K562 (cell line): ENCODE results near the gene INHA. TPM values are rescaled to one million over a fixed set of nuclear protein-coding genes. Genes with fewer than 3 reads are reported as not detected.

Source experiments
- ARNT ChIP-seq, 2 experiments: fragments of 450-650 bp; IDR thresholded peaks; 2 replicates each; pipeline ENCODE4 v1.6.1; 2016; ENCODE audit warnings: mild to moderate bottlenecking in 1 of 2
- ATF4 ChIP-seq: fragments of 450-650 bp; formaldehyde crosslinking; IDR thresholded peaks from 2 replicates; pipeline ENCODE4 v1.4.0; 2022; ENCODE audit warnings: mild to moderate bottlenecking, moderate library complexity
- EP300 ChIP-seq: IDR thresholded peaks from 2 replicates; pipeline ENCODE4 v1.6.1; 2012; ENCODE audit warnings: low read length, improper control_type of control experiment
- ETV6 ChIP-seq, 3 experiments: fragments of 150-350 bp in 1 of 3; sonication (generic) in 1 of 3; formaldehyde crosslinking in 1 of 3; IDR thresholded peaks; 2 replicates each; pipeline versions ENCODE4 v1.6.1 to v1.8.0; 2014 to 2022; ENCODE audit warnings: borderline replicate concordance in 2 of 3, low read depth in 2 of 3, antibody characterized with exemption in 1 of 3, low read length in 1 of 3, mild to moderate bottlenecking in 1 of 3, missing genetic modification reagents in 1 of 3
- HDGF ChIP-seq: fragments of 450-650 bp; IDR thresholded peaks from 2 replicates; pipeline ENCODE4 v1.6.1; 2016
- HNRNPH1 ChIP-seq: fragments of 200-400 bp; formaldehyde crosslinking; optimal IDR thresholded peaks from 2 replicates; pipeline ENCODE3; 2017; ENCODE audit warnings: low read depth, mild to moderate bottlenecking, low read length, moderate library complexity
- HSF4 ChIP-seq: fragments of 250-450 bp; sonication (Bioruptor Pico); IDR thresholded peaks from 2 replicates; pipeline ENCODE4 v2.1.2; 2022; ENCODE audit warnings: mild to moderate bottlenecking, moderate library complexity, borderline replicate concordance
- JUND ChIP-seq, 2 experiments: IDR thresholded peaks; 2 replicates in 1 of 2; 3 replicates in 1 of 2; pipeline ENCODE4 v1.6.1; 2011; ENCODE audit warnings: borderline replicate concordance in 2 of 2, low read depth in 2 of 2, low read length in 2 of 2, improper control_type of control experiment in 1 of 2, missing biosample characterization in 1 of 2, missing genetic modification characterization in 1 of 2, missing genetic modification reagents in 1 of 2
- KAT2B ChIP-seq: IDR thresholded peaks from one replicate; pipeline ENCODE4 v1.6.1; 2012; ENCODE audit warnings: low read depth, mild to moderate bottlenecking, control low read depth, inconsistent platforms, low read length, moderate library complexity
- MBD2 ChIP-seq: sonication (generic); IDR thresholded peaks from 2 replicates; pipeline ENCODE4 v1.6.1; 2016; ENCODE audit warnings: low read depth, borderline replicate concordance
- MECOM ChIP-seq: fragments of 250-450 bp; sonication (Bioruptor Pico); IDR thresholded peaks from 2 replicates; pipeline ENCODE4 v1.8.0; 2022; ENCODE audit warnings: inconsistent platforms
- MITF ChIP-seq: IDR thresholded peaks from 2 replicates; pipeline ENCODE4 v1.6.1; 2014; ENCODE audit warnings: antibody characterized with exemption
- MYBL2 ChIP-seq, 2 experiments: fragments of 450-650 bp in 1 of 2; sonication (generic) in 1 of 2; formaldehyde crosslinking in 1 of 2; IDR thresholded peaks; 2 replicates each; pipeline versions ENCODE4 v1.6.1 to v1.8.1; 2017 to 2022; ENCODE audit warnings: borderline replicate concordance in 1 of 2, inconsistent platforms in 1 of 2, low read depth in 1 of 2, mild to moderate bottlenecking in 1 of 2, missing genetic modification reagents in 1 of 2, moderate library complexity in 1 of 2
- NFXL1 ChIP-seq: fragments of 450-650 bp; formaldehyde crosslinking; IDR thresholded peaks from 2 replicates; pipeline ENCODE4 v1.4.0; 2021; ENCODE audit warnings: mild to moderate bottlenecking
- POLR3A ChIP-seq: IDR thresholded peaks from 2 replicates; pipeline ENCODE4 v1.6.1; 2011; ENCODE audit warnings: borderline replicate concordance, mild to moderate bottlenecking, moderate library complexity; ENCODE audit not compliant: insufficient read length, insufficient read depth; ENCODE audit errors: extremely low read depth
- RAD21 ChIP-seq, 2 experiments: fragments of 250-450 bp in 1 of 2; fragments of 450-650 bp in 1 of 2; sonication (Bioruptor Pico) in 1 of 2; formaldehyde crosslinking in 1 of 2; IDR thresholded peaks in 1 of 2; conservative IDR thresholded peaks in 1 of 2; 2 replicates each; pipeline versions ENCODE4 v1.4.0 to v1.8.0; 2020 to 2022; ENCODE audit warnings: mild to moderate bottlenecking in 2 of 2, moderate library complexity in 1 of 2
- SRF ChIP-seq, 2 experiments: fragments of 250-450, 450-650 bp in 1 of 2; sonication (Bioruptor Pico) in 1 of 2; sonication (generic) in 1 of 2; formaldehyde crosslinking; IDR thresholded peaks; 2 replicates each; pipeline versions ENCODE4 v1.5.0 to v1.5.1; 2020 to 2022; ENCODE audit warnings: mild to moderate bottlenecking in 1 of 2, missing genetic modification reagents in 1 of 2
- STAT6 ChIP-seq: sonication (generic); formaldehyde crosslinking; IDR thresholded peaks from 2 replicates; pipeline ENCODE4 v1.8.1; 2023; ENCODE audit warnings: mild to moderate bottlenecking, missing genetic modification reagents
- TAF9B ChIP-seq: fragments of 450-650 bp; IDR thresholded peaks from 2 replicates; pipeline ENCODE4 v1.6.1; 2018; ENCODE audit warnings: mild to moderate bottlenecking; ENCODE audit not compliant: partially characterized antibody
- TARDBP ChIP-seq: fragments of 450-650 bp; IDR thresholded peaks from 2 replicates; pipeline ENCODE4 v1.6.1; 2016
- TFAM ChIP-seq: fragments of 250-450 bp; sonication (Bioruptor Pico); conservative IDR thresholded peaks from 2 replicates; pipeline ENCODE4 v1.5.0; 2021; ENCODE audit warnings: mild to moderate bottlenecking, moderate library complexity
- ZNF239 ChIP-seq: fragments of 250-450 bp; sonication (Bioruptor Pico); IDR thresholded peaks from 2 replicates; pipeline ENCODE4 v1.4.0; 2020; ENCODE audit warnings: mild to moderate bottlenecking
- ZNF3 ChIP-seq: fragments of 250-450 bp; sonication (Bioruptor Pico); IDR thresholded peaks from 2 replicates; pipeline ENCODE4 v1.5.0; 2021; ENCODE audit warnings: mild to moderate bottlenecking, moderate library complexity
- ZSCAN29 ChIP-seq: fragments of 450-650 bp; IDR thresholded peaks from 2 replicates; pipeline ENCODE4 v1.6.1; 2017
- polyA plus RNA-seq, 8 experiments: library from polyadenylated mRNA; depleted of rRNA in 4 of 8; stranded (reverse) in 5 of 8; unstranded in 3 of 8; fragments of >200 nt; fragmentation: Nextera tagmentation in 2 of 8; fragmentation: Illumina TruSeq in 1 of 8; extraction: Ambion mirVana in 2 of 8; extraction: Trizol in 1 of 8; gene quantifications; 2 replicates each; pipeline versions ENCODE4 v1.2.1 to v1.2.3, GENCODE V29; 2011 to 2014; ENCODE audit warnings: inconsistent platforms in 1 of 8, missing spikeins in 1 of 8
- total RNA-seq, 7 experiments: library from RNA; depleted of rRNA in 6 of 7; stranded (reverse); fragments of >200 nt in 6 of 7; fragmentation: Illumina TruSeq in 2 of 7; extraction: Trizol in 2 of 7; gene quantifications; 2 replicates each; pipeline versions ENCODE4 v1.2.1 to v1.2.3, GENCODE V29; 2011 to 2021; ENCODE audit warnings: low replicate concordance in 1 of 7

INHA gene
- total and polyA plus RNA-seq, 9 of the 15 experiments (the other 6 are each of a cell fraction or from before 2014, with no cell fraction given): 0.07 to 1.9 (median 0.40) TPM

- no peak for TF ChIP-seq ETV6 (IDR thresholded peaks at IDR 0.05; ENCODE audit: borderline replicate concordance in 1 of 2, low read depth in 2 of 2, low read length in 1 of 2)
- TF ChIP-seq ETV6 (CRISPR knock-in tag; IDR thresholded peaks at IDR 0.05; ENCODE audit: borderline replicate concordance): no peak
- TF ChIP-seq POLR3A: no peak
- no peak for TF ChIP-seq EP300
- no peak for TF ChIP-seq ZNF3
- no peak for TF ChIP-seq TAF9B
- no peak for TF ChIP-seq KAT2B
- no peak for TF ChIP-seq HSF4 (CRISPR knock-in tag)
- no peak for TF ChIP-seq MYBL2 (IDR thresholded peaks at IDR 0.05; ENCODE audit: low read depth)
- no peak for TF ChIP-seq MYBL2 (CRISPR knock-in tag; IDR thresholded peaks at IDR 0.05; ENCODE audit: borderline replicate concordance)
- TF ChIP-seq SRF (CRISPR knock-in tag; IDR thresholded peaks at IDR 0.05): no peak
- no peak for TF ChIP-seq TARDBP
- TF ChIP-seq TFAM (CRISPR knock-in tag): no peak
- TF ChIP-seq MBD2: no peak
- no peak for TF ChIP-seq MITF
- TF ChIP-seq ATF4 (CRISPR knock-in tag): no peak
- no peak for TF ChIP-seq JUND (IDR thresholded peaks at IDR 0.05; ENCODE audit: borderline replicate concordance, low read depth, low read length)
- TF ChIP-seq JUND (tag; IDR thresholded peaks at IDR 0.05; ENCODE audit: borderline replicate concordance, low read depth, low read length): 0 out of 3 replicates have a peak, but pooled peaks have one; percentile 8
- TF ChIP-seq HDGF: no peak
- peak; percentile 77 to 81 for TF ChIP-seq RAD21 (CRISPR knock-in tag; conservative IDR thresholded peaks at IDR 0.05 in 1 of 2, IDR thresholded peaks at IDR 0.05 in 1 of 2)
- TF ChIP-seq ARNT (IDR thresholded peaks at IDR 0.05): no peak
- TF ChIP-seq STAT6 (CRISPR knock-in tag): no peak
- no peak for TF ChIP-seq ZNF239
- TF ChIP-seq NFXL1: no peak
- TF ChIP-seq MECOM (CRISPR knock-in tag): no peak
- no peak for TF ChIP-seq ZSCAN29
- no peak for TF ChIP-seq HNRNPH1
These were observed 30.4 kb upstream of the INHA start (continued) for GRCh38 chr2:219541611-219542180.
